Gastroesophageal sphincter (tissue), 3 donors: ENCODE results near the gene NFASC.

Experiments used
- CTCF ChIP-seq, 4 experiments: fragments of 200-600 bp in 2 of 4; fragments of 450-650 bp in 2 of 4; sonication (generic) in 1 of 4; IDR thresholded peaks; one replicate each; pipeline ENCODE4 v1.5.1; 2017 to 2019; ENCODE audit warnings: antibody characterized with exemption in 4 of 4, mild to moderate bottlenecking in 2 of 4, moderate library complexity in 2 of 4
- POLR2AphosphoS5 ChIP-seq: sonication (generic); formaldehyde crosslinking; IDR thresholded peaks from one replicate; pipeline ENCODE4 v1.6.1; 2017; ENCODE audit warnings: antibody characterized with exemption

DNA sequence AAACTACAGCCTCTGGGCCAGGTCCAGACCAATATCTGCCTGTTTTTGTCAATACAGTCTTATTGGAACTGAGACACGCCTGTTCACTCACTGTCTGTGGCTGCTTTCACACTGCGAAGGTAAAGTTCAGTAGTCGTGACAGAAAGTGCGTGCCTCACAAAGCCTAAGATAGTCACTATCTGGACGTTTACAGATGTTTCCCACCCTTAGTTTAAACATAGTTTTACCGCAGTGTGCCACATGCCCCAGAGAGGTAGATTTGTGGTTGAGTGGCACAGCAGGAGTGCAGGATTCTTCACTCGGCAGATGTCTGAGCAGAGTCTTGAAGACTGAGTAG is 61.9 kb downstream of the NFASC start:
- TF ChIP-seq CTCF (IDR thresholded peaks at IDR 0.05) (no peak), POLR2AphosphoS5 (no peak)
